OCI-LY7 (cell line): ENCODE measurements around the gene DPPA3. TPM values are rescaled to one million over a fixed set of nuclear protein-coding genes. Genes with fewer than 3 reads are reported as not detected.

Experiments used
- Bru-seq: library from RNA; stranded (reverse); fragments of 400-500 nt; gene quantifications from one replicate; lab custom pipeline; 2021; lab: Mats Ljungman, UMichigan
- BruChase-seq, 2 experiments: library from RNA; stranded (reverse); fragments of 400-500 nt; gene quantifications; one replicate each; lab custom pipeline; 2021; lab: Mats Ljungman, UMichigan
- BruUV-seq: library from RNA; stranded (reverse); fragments of 400-500 nt; replicated peaks from 2 replicates; lab custom pipeline; 2021; lab: Mats Ljungman, UMichigan
- CTCF ChIA-PET: fragments of 300-600 bp; sonication (Branson Sonifier 250); formaldehyde crosslinking; loops from one replicate; lab custom pipeline; 2022; ENCODE audit warnings: antibody characterized with exemption; ENCODE audit not compliant: unreplicated experiment; lab: Charles Lee
- POLR2A ChIA-PET: fragments of 300-600 bp; sonication (Branson Sonifier 250); formaldehyde crosslinking; loops from one replicate; lab custom pipeline; 2022; ENCODE audit warnings: antibody characterized with exemption; lab: Charles Lee
- DNase-seq: peaks from one replicate; pipeline ENCODE4 v3.0.0-alpha.2; 2015; ENCODE audit warnings: low spot score
- H2AFZ ChIP-seq: fragments of 200-600 bp; sonication (generic), shearing (Covaris generic); 2 replicates; pipeline ENCODE4 v1.6.1; 2014; ENCODE audit warnings: mild to moderate bottlenecking, antibody characterized with exemption, low read length, moderate library complexity
- H3K27ac ChIP-seq: fragments of 200-600 bp; sonication (generic); 2 replicates; pipeline ENCODE4 v1.5.1; 2014; ENCODE audit warnings: mixed run types, low read depth, mild to moderate bottlenecking, moderate library complexity, low read length, inconsistent platforms; ENCODE audit not compliant: poor library complexity, severe bottlenecking
- H3K36me3 ChIP-seq: fragments of 200-600 bp; sonication (generic); 2 replicates; pipeline ENCODE4 v1.6.1; 2014; ENCODE audit warnings: mild to moderate bottlenecking, antibody characterized with exemption, low read length, moderate library complexity, mixed read lengths; ENCODE audit not compliant: insufficient read depth
- H3K4me1 ChIP-seq: fragments of 200-600 bp; sonication (generic); 2 replicates; pipeline ENCODE4 v1.5.1; 2014; ENCODE audit warnings: mild to moderate bottlenecking, low read length; ENCODE audit not compliant: insufficient read depth, poor library complexity, severe bottlenecking
- H3K4me2 ChIP-seq: fragments of 200-600 bp; sonication (generic); 2 replicates; pipeline ENCODE4 v1.6.1; 2014; ENCODE audit warnings: mild to moderate bottlenecking, low read length
- H3K4me3 ChIP-seq: fragments of 200-600 bp; sonication (generic); 2 replicates; pipeline ENCODE4 v1.5.1; 2014; ENCODE audit warnings: mild to moderate bottlenecking, low read depth, low read length; ENCODE audit not compliant: poor library complexity, severe bottlenecking
- H3K79me2 ChIP-seq: fragments of 200-600 bp; sonication (generic); 2 replicates; pipeline ENCODE4 v1.6.1; 2016; ENCODE audit warnings: low read depth, mild to moderate bottlenecking, low read length, moderate library complexity, mixed read lengths; ENCODE audit not compliant: insufficient read depth
- H3K9me2 ChIP-seq: fragments of 200-600 bp; sonication (generic); 2 replicates; pipeline ENCODE4 v1.6.1; 2016; ENCODE audit warnings: mild to moderate bottlenecking, low read length, mixed read lengths; ENCODE audit not compliant: insufficient read depth
- H3K9me3 ChIP-seq: fragments of 200-600 bp; sonication (generic); 2 replicates; pipeline ENCODE4 v1.6.1; 2014; ENCODE audit warnings: mild to moderate bottlenecking, mixed run types, low read length, mixed read lengths
- H4K20me1 ChIP-seq: fragments of 200-600 bp; sonication (generic); 2 replicates; pipeline ENCODE4 v1.6.1; 2014; ENCODE audit warnings: mild to moderate bottlenecking, antibody characterized with exemption, low read length, moderate library complexity, mixed read lengths; ENCODE audit not compliant: insufficient read depth
- CTCF ChIP-seq: fragments of 200-600 bp; sonication (generic); conservative IDR thresholded peaks from 2 replicates; pipeline ENCODE4 v1.5.1; 2014; ENCODE audit warnings: mild to moderate bottlenecking, antibody characterized with exemption, low read length, moderate library complexity, mixed read lengths
- EZH2phosphoT487 ChIP-seq: fragments of 200-600 bp; sonication (generic); IDR thresholded peaks from 2 replicates; pipeline ENCODE4 v1.6.1; 2018; ENCODE audit warnings: low read depth, borderline replicate concordance, mild to moderate bottlenecking, mixed run types, antibody characterized with exemption, low read length, moderate library complexity, mixed read lengths
- intact Hi-C: fragments of 100-400 bp; cut with micrococcal nuclease; formaldehyde crosslinking; loops from one replicate; pipeline ENCODE4 v1.10.0; 2022; ENCODE audit not compliant: unreplicated experiment
- long read RNA-seq: library from polyadenylated mRNA; stranded (forward); transcript quantifications from one replicate; pipeline ENCODE4 v2.0.0, GENCODE V29; 2022
- total RNA-seq, 2 experiments: library from RNA; depleted of rRNA in 1 of 2; stranded (reverse); fragments of >200 nt in 1 of 2; shearing (Covaris generic) in 1 of 2; gene quantifications; 2 replicates each; pipeline ENCODE4 v1.2.3, GENCODE V29; 2014 to 2022

Gene DPPA3
- total RNA-seq (2014; rRNA removed; shearing (Covaris generic)) (0.25 TPM in 1 of 2 replicates, not detected in the other), total RNA-seq (2022) (not detected in 2 replicates), Bru-seq, nascent RNA (not detected), BruChase-seq, experiment 1, labeled RNA remaining after a 6-hour chase (not detected), BruChase-seq, experiment 2, labeled RNA remaining after a 2-hour chase (not detected)
- long read RNA-seq: 0 reads

- Histone ChIP-seq H3K36me3 (no peaks in the 10 kb centered on the region), H3K4me2 (no peak within 1 kb of the TSS), H2AFZ (no peak within 1 kb of the TSS), H3K9me2 (no peaks in the 10 kb centered on the region), H4K20me1 (no peaks in the 10 kb centered on the region), H3K79me2 (no peaks in the 10 kb centered on the region), H3K4me1 (no peaks in the 10 kb centered on the region), H3K27ac (no peak within 1 kb of the TSS), H3K4me3 (no peak within 1 kb of the TSS), H3K9me3 (no peaks in the 10 kb centered on the region)
- ChIA-PET POLR2A (interaction anchor here (0.7 kb wide), 1 partner anchor 824 kb away, joined by 5 read pairs; no protein-coding TSS in a partner anchor), CTCF (no interaction called here)
- intact Hi-C loops: no loop called here
- no TSS peak for BruUV-seq
- TF ChIP-seq CTCF (no peak), EZH2phosphoT487 (no peak)
- DNase-seq: no peak
Observed at GRCh38 chr12:7711133-7711532, at the start of gene DPPA3. Gene DPPA3, plus strand, starts transcription at chr12:7711433. Its CDS starts 138 bp downstream, at chr12:7711571.

DNA sequence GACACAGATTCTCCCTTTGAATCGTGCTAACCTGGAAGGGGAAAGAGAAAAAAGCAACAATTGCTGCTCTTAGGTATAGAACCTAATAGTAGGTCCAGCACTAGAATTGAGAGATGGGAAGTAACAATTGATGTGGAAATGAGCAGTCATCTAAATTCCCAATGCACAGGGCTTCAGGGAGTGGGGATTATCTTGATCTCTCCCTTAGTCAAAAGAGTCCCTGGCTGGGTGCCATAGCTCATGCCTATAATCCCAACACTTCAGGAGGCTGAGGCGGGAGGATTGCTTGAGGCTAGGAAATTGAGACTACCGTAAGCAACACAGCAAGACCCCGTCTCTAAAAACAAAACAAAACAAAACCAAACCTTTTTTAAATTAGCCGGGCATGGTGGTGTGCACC is 49.5 kb upstream of the DPPA3 start:
- intact Hi-C loops: no loop called here
- ChIA-PET CTCF (no interaction called here), POLR2A (no interaction called here)
- BruUV-seq: no TSS peak
- Histone ChIP-seq H3K79me2 (no peaks in the 10 kb centered on the region), H4K20me1 (no peaks in the 10 kb centered on the region), H3K9me3 (no peaks in the 10 kb centered on the region), H3K36me3 (no peaks in the 10 kb centered on the region), H3K4me1 (no peaks in the 10 kb centered on the region), H3K4me3 (no peak overlapping the region), H3K9me2 (no peaks in the 10 kb centered on the region), H3K4me2 (no peak overlapping the region), H2AFZ (no peak overlapping the region), H3K27ac (no peak overlapping the region)
- no peak for TF ChIP-seq CTCF
- no peak for TF ChIP-seq EZH2phosphoT487
- DNase-seq: no peak

DNA sequence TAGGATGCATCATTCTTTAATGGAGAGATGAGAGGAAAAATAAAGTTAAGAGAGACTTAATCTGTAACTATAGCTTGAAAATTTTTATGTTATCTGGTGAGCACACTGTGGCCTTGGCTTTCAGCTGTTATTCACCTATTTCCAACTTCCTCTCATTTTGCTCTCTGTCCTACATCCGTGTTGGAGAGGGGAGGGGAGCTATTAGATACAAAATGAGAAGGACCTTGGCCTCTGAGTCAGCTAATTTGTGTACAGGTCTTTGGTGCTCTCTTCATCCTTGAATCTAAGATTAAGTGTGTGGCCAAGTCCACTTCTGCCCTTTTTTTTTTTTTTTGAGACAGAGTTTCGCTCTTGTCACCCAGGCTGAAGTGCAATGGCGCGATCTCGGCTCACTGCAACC is 44.6 kb upstream of the DPPA3 start:
- Histone ChIP-seq H4K20me1 (no peaks in the 10 kb centered on the region), H3K9me2 (no peaks in the 10 kb centered on the region), H3K4me3 (no peak overlapping the region), H3K4me2 (no peak overlapping the region), H2AFZ (no peak overlapping the region), H3K36me3 (no peaks in the 10 kb centered on the region), H3K4me1 (no peaks in the 10 kb centered on the region), H3K27ac (no peak overlapping the region), H3K9me3 (no peaks in the 10 kb centered on the region), H3K79me2 (no peaks in the 10 kb centered on the region)
- no peak for TF ChIP-seq EZH2phosphoT487
- TF ChIP-seq CTCF: no peak
- CTCF ChIA-PET: no interaction called here
- DNase-seq: no peak
- POLR2A ChIA-PET: interaction anchor here (0.5 to 2.2 kb wide), 3 partner anchors 25 to 295 kb away, joined by 3 to 5 read pairs (median 5); no protein-coding TSS in a partner anchor
- no TSS peak for BruUV-seq
- intact Hi-C loops: loop anchor here (2.0 kb wide), 1 partner anchor 24 kb away; no protein-coding TSS in a partner anchor
